Astrocyte (in vitro differentiated cells and primary cell): ENCODE data around the gene SIK1.
"Not testable (repeated sequence)": the region's sequence is repeated elsewhere in the genome, so short reads cannot be mapped to it uniquely, and the experiment has no call there.

Source experiments
- CTCF ChIP-seq: IDR thresholded peaks from 2 replicates; pipeline ENCODE4 v1.5.1; 2011; ENCODE audit warnings: low read depth, mild to moderate bottlenecking, inconsistent platforms, low read length, moderate library complexity; ENCODE audit not compliant: insufficient read depth
- EZH2 ChIP-seq: IDR thresholded peaks from 2 replicates; pipeline ENCODE4 v1.6.1; 2012; ENCODE audit warnings: mild to moderate bottlenecking, low read length, inconsistent platforms; ENCODE audit not compliant: insufficient read depth

GRCh38 chr21:43407139-43407538, 19.8 kb downstream of the SIK1 start:
- TF ChIP-seq EZH2, CTCF: not testable (repeated sequence)
